Hepatic stellate cell (primary cell): Measurements from ENCODE around the gene ANKRD12.

Experiments used
- DNase-seq: peaks from one replicate; pipeline ENCODE4 v3.0.0; 2011; ENCODE audit warnings: low spot score

ANKRD12 gene

GRCh38 chr18:9106800-9107584 lies 29.6 kb upstream of the ANKRD12 start:
- no peak for DNase-seq

GRCh38 chr18:9108911-9109310 lies 27.7 kb upstream of the ANKRD12 start:
- DNase-seq, result no peak

DNA sequence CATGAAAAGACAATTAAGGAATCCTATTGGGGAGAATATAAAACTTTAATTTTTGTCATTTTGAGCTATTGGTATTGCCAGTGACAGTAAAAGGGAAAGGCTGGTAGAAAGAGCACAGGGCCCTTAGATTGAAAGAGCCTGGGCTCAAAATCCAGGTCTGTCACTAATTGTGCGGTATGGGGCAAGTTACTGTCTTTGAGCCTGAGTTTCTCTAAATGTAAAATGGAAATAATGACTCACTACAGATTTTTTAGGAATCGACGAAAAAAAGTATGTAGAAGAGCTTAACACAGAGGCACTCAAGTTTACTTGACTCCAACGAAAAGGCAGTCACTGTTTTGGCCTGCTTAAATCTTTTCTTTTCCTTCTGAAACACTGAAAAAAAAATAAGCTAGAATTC lies 27.1 kb upstream of the ANKRD12 start:
- no peak for DNase-seq

- no peak for DNase-seq
These were observed 23.0 kb upstream of the ANKRD12 start for GRCh38 chr18:9113468-9114149.

DNA sequence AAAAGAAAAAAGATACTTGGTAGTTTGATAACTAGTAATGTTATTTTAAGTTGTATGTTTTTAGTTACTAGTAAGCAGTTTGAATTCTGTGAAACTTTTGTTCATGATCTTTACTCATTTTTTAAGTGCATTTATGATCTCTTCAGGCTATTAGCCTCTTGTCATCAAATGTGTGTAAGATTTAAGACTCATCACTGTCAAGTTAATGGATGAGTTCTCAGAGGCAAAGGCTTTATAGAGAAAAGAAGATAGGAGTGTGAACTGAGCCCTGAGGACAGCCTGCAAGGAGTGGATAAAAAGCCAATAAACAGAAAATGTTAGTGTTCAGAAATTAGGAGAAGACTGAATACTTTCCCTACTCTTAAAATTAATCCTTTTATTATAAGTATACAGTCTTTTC lies 20.6 kb upstream of the ANKRD12 start:
- DNase-seq, result no peak

DNA sequence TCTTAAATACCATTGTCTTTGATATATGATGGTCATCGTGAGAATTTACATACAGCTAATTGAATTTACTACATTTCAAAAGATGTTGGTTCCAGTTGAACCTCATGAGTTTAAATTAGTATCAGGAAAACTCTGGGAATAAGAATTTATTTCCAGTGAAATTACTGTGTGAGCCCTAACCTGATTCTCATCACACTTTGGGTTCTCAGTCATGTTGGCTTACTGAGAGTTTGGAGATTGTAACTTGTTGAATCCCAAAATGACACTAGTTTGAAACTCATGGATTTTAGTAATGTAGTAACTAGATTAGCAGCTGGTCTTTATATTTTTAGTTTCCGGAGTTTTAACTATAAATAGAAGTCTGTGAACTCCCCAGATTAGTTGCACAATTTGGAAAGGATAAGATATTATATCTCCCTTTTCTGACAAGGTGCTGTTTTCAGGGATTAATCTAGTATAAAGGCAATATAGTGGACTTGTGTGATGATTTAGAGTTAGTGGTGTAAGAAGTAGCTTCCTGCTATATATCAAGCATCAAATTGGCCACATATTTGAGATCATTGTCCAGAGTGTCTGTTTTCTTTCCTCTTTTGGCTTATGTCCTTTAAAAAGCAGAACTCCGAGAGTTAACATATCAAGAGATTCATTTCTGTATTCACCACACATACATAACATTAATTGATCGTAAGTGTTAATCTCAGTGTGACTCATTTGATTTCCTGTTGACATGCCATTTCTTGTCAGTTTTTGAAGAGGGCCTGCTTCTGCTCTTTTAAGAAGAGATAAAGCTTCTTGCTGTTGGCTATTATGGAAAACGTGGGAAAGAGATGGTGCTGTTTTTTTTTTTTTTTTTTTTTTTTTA lies 18.4 kb upstream of the ANKRD12 start:
- DNase-seq, result no peak

DNA sequence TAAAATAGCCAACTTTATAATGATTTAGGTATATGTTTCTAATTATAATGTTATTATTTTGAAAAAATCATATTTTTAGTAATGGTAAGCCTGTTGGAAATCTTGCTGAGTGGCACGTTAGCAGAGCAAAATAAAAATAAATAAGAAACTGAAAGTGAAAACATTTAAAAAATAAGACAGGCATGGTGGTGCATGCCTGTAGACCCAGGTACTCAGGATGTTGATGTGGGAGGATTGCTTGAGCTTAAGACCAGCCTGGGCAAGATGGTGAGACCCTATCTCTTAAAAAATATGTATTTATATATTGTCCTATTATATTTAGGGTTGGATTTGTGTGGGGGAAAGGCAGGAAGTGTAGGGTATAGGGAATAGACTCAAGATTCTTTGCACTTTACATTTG lies 15.8 kb upstream of the ANKRD12 start:
- no peak for DNase-seq

DNA sequence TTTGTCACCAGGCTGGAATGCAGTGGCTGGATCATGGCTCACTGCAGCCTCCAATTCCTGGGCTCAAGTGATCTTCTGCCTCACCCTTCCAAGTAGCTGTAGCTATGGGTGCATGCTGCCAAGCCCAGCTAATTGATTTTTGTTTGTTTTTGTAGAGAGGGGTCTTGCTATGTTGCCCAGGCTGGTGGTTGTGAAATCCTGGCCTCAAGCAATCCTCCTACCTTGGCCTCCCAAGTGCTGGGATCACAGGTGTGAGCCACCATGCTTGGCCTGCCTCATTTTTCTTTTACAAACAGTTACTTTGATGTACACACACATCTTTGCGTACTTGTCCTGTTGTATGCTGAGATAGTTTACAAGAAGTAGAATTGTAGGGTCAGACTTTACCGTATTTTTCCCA lies 13.1 kb upstream of the ANKRD12 start:
- DNase-seq, result no peak

- DNase-seq, result no peak
These were observed 11.8 kb upstream of the ANKRD12 start for GRCh38 chr18:9124824-9125223.

DNA sequence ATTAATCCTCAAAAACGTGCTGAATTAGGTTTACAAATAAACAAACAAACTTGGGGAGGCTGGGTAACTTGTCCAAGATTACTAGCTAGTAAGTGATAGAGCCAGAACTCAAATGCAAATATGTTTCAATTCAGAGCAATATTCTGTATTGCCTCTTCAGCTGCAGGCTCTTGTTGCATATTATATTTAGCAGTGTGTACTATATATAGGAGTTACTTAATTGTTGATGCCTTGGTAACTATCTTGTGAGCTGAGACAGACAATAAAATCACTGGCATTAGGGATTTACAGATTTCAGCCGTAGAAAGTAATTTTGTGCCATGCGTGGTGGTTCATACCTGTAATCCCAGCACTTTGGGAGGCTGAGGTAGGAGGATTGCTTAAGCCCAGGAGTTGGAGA lies 10.2 kb upstream of the ANKRD12 start:
- no peak for DNase-seq

- DNase-seq, result no peak
These were observed 6.4 kb upstream of the ANKRD12 start for GRCh38 chr18:9130195-9130594.

GRCh38 chr18:9130806-9131205 lies 5.8 kb upstream of the ANKRD12 start:
- DNase-seq, result no peak

- no peak for DNase-seq
These were observed 4.0 kb upstream of the ANKRD12 start for GRCh38 chr18:9132628-9133027.

- DNase-seq, result no peak
These were observed 3.4 kb upstream of the ANKRD12 start for GRCh38 chr18:9133225-9133624.

DNA sequence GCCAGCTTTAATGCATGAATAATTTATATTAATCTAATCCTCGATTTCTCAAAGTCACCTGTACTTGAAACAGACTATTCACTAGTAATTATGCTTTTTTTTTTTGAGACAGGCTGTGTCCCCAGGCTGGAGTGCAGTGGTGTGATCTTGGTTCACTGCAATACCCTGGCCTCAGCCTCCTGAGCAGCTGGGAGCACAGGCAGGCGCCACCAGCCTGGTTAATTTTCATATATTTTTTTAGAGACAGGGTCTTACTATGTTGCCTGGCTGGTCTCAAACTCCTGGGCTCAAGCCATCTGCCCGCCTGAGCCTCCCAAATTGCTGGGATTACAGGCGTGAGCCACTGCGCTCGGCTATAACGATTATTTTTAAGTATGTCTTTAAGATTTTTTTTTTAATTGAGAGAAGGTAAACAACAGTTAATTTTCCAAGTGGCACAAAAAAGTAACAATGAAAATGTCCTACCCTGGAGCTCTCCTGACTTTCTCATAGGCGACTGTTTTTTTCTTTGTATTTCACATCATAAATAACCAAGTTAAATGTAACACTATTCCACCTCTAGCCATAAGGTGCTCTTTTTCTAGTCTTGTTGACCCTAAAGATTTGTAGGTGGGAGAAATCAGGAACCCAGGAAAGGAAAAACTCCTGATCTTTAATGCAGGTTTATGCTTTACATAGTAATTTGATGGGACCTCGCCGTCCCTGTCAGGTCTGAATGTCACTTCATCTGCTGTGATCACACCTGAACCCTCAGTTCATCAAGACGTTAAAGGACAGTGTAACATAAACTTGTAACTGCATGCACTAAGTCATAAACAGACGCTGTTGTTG lies 1.3 kb upstream of the ANKRD12 start:
- no peak for DNase-seq

- DNase-seq, result no peak
These were observed 668 bp upstream of the ANKRD12 start for GRCh38 chr18:9135912-9136314.

DNA sequence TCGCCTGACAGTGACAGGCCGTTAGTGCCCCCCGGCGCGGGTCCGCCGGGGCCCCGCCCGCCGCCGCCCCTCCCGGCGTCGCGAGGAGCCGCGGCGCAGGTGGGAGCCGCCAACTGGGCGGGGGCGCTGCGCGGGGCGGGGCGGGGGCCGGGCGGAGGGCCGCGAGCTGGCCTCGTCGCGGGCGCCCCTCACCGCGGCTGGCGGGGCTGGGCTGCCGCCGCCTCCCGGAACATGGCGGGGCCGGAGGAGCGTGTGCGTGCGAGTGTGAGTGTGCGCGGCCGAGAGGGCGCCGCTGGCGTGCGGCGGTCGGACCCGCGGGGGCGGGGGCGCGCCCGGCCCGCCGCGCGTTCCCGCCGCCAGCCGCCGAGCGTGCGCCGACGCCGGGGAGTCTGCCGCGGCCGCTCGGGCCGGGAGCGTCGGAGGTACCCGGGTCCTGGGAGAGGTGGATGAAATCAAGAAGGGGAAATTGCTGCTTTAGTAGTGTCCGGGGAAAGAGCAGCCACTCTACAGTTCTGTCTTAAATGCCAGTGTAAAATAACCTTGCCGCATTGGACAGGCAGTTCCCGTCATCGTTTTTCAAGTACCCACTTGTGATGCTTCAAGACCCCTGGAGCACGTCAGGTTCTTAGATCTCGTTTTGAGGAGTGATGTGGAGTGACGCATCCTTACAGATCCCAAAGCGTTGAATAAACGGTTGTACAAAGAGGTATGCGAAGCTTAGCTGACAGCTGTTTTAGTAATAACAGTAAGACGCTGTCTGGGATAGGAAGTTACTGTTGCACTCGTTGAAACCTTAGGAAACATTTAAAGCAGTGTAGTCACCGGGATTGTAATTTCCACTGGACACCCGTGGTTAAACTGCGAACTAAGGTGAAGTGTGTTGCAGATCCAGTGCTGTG lies 836 bp downstream of the ANKRD12 start:
- DNase-seq, result peak; percentile 73

DNA sequence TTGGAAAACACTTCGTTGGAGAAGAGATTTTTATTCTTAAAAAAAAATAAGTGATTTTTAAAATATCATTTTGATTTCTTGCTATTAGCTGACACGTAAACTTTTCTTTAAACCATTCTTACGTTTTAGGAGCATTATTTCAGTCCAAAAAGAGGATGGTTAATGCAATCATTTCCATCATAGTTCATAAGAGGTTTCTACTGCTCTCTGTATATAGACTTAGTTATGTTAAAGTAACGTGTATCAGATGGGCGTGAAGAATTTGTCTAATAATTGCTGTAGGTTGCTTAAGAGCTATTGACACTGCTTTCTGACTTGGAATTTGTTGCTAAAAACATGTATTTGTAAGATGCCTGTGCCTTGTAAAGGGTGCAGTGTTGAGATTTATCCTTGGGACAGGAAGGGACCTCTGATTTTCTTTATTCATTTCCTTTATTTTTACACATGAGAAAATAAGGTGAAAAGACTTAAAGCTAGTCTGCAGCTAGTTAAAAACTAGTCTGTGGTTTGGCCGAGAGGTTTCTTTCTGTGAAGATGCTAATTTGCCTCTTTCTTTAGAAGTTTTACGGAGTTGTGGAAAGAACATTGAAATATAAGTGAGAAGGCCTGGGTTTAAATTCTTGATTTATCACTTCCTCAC lies 2.9 kb downstream of the ANKRD12 start:
- no peak for DNase-seq

DNA sequence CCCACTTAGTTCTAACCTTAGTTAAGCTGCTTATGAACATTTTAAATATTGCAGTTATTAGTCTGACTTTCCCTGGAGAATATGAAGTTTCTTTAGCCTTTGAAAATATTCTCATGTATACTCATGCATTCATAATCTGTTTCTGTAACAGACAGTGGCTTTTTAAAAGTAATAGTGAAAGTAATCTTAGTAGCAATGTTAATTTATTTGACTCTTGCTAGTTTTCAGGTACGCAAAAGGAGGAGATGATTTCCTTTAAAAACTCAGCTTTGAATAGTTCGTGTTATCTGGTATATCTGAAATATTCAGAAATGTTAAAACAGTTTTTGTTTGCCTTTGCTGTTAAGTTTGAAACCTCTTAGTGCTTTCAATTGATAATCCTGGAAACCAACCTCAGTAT lies 3.8 kb downstream of the ANKRD12 start:
- no peak for DNase-seq

GRCh38 chr18:9140984-9141383 lies 4.4 kb downstream of the ANKRD12 start:
- DNase-seq, result no peak
